Measurements from ENCODE around the gene EYS. TPM values are rescaled to one million over a fixed set of nuclear protein-coding genes. Genes with fewer than 3 reads are reported as not detected.

The EYS gene
- polyA plus RNA-seq, 1 of the 3 experiments (the other 2 are of a cell fraction) = 0.05 TPM

DNA sequence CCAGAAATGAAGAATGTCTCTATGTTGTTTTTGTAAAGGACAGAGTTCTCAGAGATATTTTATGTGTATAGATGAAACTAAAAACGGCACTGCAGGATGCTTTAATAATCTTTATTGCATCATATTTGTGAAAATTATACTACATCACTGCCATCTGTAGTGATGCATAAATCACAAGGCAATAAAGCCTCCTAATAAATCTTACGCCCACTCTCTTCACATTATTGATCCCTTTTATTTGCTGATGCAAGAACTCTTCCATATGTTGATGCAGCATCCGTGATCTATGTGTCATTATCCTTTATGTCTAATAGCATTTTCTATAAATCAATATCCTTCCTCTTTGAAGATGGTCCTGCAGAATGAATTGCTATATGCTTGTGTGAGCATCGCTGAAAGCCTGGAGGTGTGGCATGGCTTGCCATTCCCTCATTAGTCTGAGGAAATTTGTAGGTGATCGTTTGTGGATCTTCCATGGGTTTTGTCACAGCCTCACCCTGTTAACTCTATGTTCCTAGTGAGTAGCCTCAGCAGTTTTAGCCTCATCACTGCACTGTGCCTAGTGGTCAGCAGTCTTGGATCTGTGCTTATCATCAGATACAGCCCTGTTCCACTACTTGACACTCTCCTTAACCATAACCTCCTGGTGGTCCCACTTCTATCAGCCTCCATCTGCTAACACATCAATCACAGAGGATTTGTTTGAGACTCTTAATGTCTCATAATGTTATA lies 983.5 kb downstream of the EYS start:
- Histone ChIP-seq H3K4me3 (ENCODE audit: low read depth in 2 of 2, low read length in 1 of 2) (no peak overlapping the region), H4K20me1 (ENCODE audit: insufficient read depth) (no peaks in the 10 kb centered on the region), H3F3A (replicated peaks; ENCODE audit: insufficient read depth) (no peaks in the 10 kb centered on the region), H2AFZ (ENCODE audit: low read depth) (no peak overlapping the region), H3K9ac (no peak overlapping the region), H3K27me3 (ENCODE audit: insufficient read depth) (no peaks in the 10 kb centered on the region), H3K4me2 (no peak overlapping the region), H3K9me2 (no peaks in the 10 kb centered on the region; the same call in 1 of the 2 replicates), H3K4me1 (ENCODE audit: control insufficient read depth in 1 of 2, insufficient read depth in 2 of 2, low read depth in 1 of 2, low read length in 1 of 2) (no peaks in the 10 kb centered on the region), H3K79me2 (ENCODE audit: insufficient read depth) (no peaks in the 10 kb centered on the region), H3K9me3 (no peaks in the 10 kb centered on the region), H3K27ac (ENCODE audit: low read depth in 2 of 2, low read length in 1 of 2) (no peak overlapping the region), H3K36me3 (replicated peaks in 1 of 2; ENCODE audit: control insufficient read depth in 1 of 2, insufficient read depth in 2 of 2, low read length in 1 of 2) (no peaks in the 10 kb centered on the region)
- WGBS (ENCODE audit: low lambda C conversion rate) = 50% methylated on average over 5 of the region's 5 CpGs
- TF ChIP-seq TCF12 (IDR thresholded peaks at IDR 0.05) (no peak), SMC3 (IDR thresholded peaks at IDR 0.05; ENCODE audit: low read depth, low read length) (no peak), SIN3A (IDR thresholded peaks at IDR 0.05; ENCODE audit: borderline replicate concordance, low read depth, low read length) (no peak), POLR2AphosphoS5 (IDR thresholded peaks at IDR 0.05; ENCODE audit: low read depth, low read length) (no peak), EZH2phosphoT487 (IDR thresholded peaks at IDR 0.05; ENCODE audit: borderline replicate concordance, low read depth) (no peak), JUND (IDR thresholded peaks at IDR 0.05) (no peak), MEF2A (IDR thresholded peaks at IDR 0.05; ENCODE audit: borderline replicate concordance, low read depth) (no peak), GATA2 (CRISPR knock-in tag; IDR thresholded peaks at IDR 0.05) (no peak), FOSL2 (IDR thresholded peaks at IDR 0.05; ENCODE audit: borderline replicate concordance, low read depth) (no peak), RFX5 (IDR thresholded peaks at IDR 0.05; ENCODE audit: low read length) (no peak), NRF1 (IDR thresholded peaks at IDR 0.05; ENCODE audit: low read depth, low read length) (no peak), NFIC (IDR thresholded peaks at IDR 0.05; ENCODE audit: borderline replicate concordance) (no peak)
- TF ChIP-seq, protein P1, sequence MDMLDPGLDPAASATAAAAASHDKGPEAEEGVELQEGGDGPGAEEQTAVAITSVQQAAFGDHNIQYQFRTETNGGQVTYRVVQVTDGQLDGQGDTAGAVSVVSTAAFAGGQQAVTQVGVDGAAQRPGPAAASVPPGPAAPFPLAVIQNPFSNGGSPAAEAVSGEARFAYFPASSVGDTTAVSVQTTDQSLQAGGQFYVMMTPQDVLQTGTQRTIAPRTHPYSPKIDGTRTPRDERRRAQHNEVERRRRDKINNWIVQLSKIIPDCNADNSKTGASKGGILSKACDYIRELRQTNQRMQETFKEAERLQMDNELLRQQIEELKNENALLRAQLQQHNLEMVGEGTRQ (IDR thresholded peaks at IDR 0.05; ENCODE audit: borderline replicate concordance, low read depth, low read length) = no peak
- TF ChIP-seq, protein P2, sequence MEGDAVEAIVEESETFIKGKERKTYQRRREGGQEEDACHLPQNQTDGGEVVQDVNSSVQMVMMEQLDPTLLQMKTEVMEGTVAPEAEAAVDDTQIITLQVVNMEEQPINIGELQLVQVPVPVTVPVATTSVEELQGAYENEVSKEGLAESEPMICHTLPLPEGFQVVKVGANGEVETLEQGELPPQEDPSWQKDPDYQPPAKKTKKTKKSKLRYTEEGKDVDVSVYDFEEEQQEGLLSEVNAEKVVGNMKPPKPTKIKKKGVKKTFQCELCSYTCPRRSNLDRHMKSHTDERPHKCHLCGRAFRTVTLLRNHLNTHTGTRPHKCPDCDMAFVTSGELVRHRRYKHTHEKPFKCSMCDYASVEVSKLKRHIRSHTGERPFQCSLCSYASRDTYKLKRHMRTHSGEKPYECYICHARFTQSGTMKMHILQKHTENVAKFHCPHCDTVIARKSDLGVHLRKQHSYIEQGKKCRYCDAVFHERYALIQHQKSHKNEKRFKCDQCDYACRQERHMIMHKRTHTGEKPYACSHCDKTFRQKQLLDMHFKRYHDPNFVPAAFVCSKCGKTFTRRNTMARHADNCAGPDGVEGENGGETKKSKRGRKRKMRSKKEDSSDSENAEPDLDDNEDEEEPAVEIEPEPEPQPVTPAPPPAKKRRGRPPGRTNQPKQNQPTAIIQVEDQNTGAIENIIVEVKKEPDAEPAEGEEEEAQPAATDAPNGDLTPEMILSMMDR (IDR thresholded peaks at IDR 0.05) = no peak
- TF ChIP-seq, protein P3, sequence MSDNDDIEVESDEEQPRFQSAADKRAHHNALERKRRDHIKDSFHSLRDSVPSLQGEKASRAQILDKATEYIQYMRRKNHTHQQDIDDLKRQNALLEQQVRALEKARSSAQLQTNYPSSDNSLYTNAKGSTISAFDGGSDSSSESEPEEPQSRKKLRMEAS (IDR thresholded peaks at IDR 0.05; ENCODE audit: low read depth) = no peak
- no peak for DNase-seq
- ChIA-PET CTCF (no interaction called here), POLR2A (no interaction called here)

DNA sequence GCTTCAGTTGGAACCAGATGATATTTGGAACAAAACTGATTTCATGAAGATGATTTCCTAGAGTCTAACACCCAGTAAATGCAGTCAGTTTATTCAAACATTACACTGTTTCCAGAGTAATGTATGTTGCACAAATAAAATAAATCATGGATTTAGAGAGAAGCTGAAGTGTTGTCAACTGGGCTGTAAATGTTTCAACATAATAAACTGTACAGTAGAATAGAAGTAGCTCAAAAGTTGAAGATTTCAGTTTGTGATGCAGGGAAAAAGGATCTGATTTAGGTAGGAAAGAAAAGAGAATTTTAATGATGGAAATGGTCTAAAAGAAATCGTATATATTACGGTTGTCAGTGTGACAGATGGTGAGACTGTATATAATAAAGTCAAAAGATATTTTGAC lies 985.2 kb downstream of the EYS start:
- H3K4me2 ChIP-seq = no peak overlapping the region
- WGBS (ENCODE audit: low lambda C conversion rate) = 70% methylated on average over 2 of the region's 2 CpGs
- H3K79me2 ChIP-seq (ENCODE audit: insufficient read depth) = no peaks in the 10 kb centered on the region
- no peak overlapping the region for H2AFZ ChIP-seq (ENCODE audit: low read depth)
- no peak overlapping the region for H3K27ac ChIP-seq (ENCODE audit: low read depth in 2 of 2, low read length in 1 of 2)
- no peaks in the 10 kb centered on the region for H4K20me1 ChIP-seq (ENCODE audit: insufficient read depth)
- ChIA-PET POLR2A (no interaction called here), CTCF (interaction anchor here (1.3 kb wide), 1 partner anchor 15 kb away, joined by 3 read pairs; no protein-coding TSS in a partner anchor)
- H3K4me1 ChIP-seq (ENCODE audit: control insufficient read depth in 1 of 2, insufficient read depth in 2 of 2, low read depth in 1 of 2, low read length in 1 of 2) = no peaks in the 10 kb centered on the region
- no peaks in the 10 kb centered on the region for H3F3A ChIP-seq (replicated peaks; ENCODE audit: insufficient read depth)
- TF ChIP-seq RAD21 (IDR thresholded peaks at IDR 0.05; ENCODE audit: low read length) = no peak
- TF ChIP-seq TEAD4 (IDR thresholded peaks at IDR 0.05; ENCODE audit: borderline replicate concordance, insufficient read depth) = no peak
- no peaks in the 10 kb centered on the region for H3K27me3 ChIP-seq (ENCODE audit: insufficient read depth)
- DNase-seq = no peak
- H3K9me2 ChIP-seq = no peaks in the 10 kb centered on the region; the same call in 1 of the 2 replicates
- no peak overlapping the region for H3K4me3 ChIP-seq (ENCODE audit: low read depth in 2 of 2, low read length in 1 of 2)
- no peaks in the 10 kb centered on the region for H3K36me3 ChIP-seq (replicated peaks in 1 of 2; ENCODE audit: control insufficient read depth in 1 of 2, insufficient read depth in 2 of 2, low read length in 1 of 2)
- no peaks in the 10 kb centered on the region for H3K9me3 ChIP-seq
- H3K9ac ChIP-seq = no peak overlapping the region

Measured in SK-N-SH (cell line).